HCT116 (cell line): ENCODE results near the gene SLAIN1.

Experiments
- CBX3 ChIP-seq: IDR thresholded peaks from 2 replicates; pipeline ENCODE4 v1.6.1; 2012; ENCODE audit warnings: low read depth
- CEBPB ChIP-seq: IDR thresholded peaks from 2 replicates; pipeline ENCODE4 v1.6.1; 2012; ENCODE audit warnings: low read depth
- EGR1 ChIP-seq: IDR thresholded peaks from 2 replicates; pipeline ENCODE4 v1.6.1; 2012; ENCODE audit warnings: low read depth
- EZH2 ChIP-seq: fragments of 200-600 bp; sonication (generic); IDR thresholded peaks from 2 replicates; pipeline ENCODE4 v1.6.1; 2017; ENCODE audit warnings: antibody characterized with exemption, mixed run types
- EZH2phosphoT487 ChIP-seq: fragments of 200-600 bp; IDR thresholded peaks from 2 replicates; pipeline ENCODE4 v1.6.1; 2018; ENCODE audit warnings: antibody characterized with exemption, borderline replicate concordance
- POLR2A ChIP-seq: IDR thresholded peaks from 2 replicates; pipeline ENCODE4 v1.7.0; 2011; ENCODE audit warnings: borderline replicate concordance; ENCODE audit not compliant: insufficient read depth, insufficient read length; ENCODE audit errors: extremely low read depth
- POLR2AphosphoS5 ChIP-seq: IDR thresholded peaks from 2 replicates; pipeline ENCODE4 v1.6.1; 2011; ENCODE audit warnings: mild to moderate bottlenecking, low read depth, low read length, moderate library complexity
- REST ChIP-seq: IDR thresholded peaks from 2 replicates; pipeline ENCODE4 v1.6.1; 2012; ENCODE audit warnings: low read depth
- SIN3A ChIP-seq: IDR thresholded peaks from 2 replicates; pipeline ENCODE4 v1.6.1; 2012; ENCODE audit warnings: low read depth
- SP1 ChIP-seq: IDR thresholded peaks from 2 replicates; pipeline ENCODE4 v1.6.1; 2012; ENCODE audit warnings: low read depth
- YY1 ChIP-seq: IDR thresholded peaks from 2 replicates; pipeline ENCODE4 v1.6.1; 2011; ENCODE audit warnings: low read length, low read depth, moderate library complexity, mild to moderate bottlenecking; ENCODE audit not compliant: insufficient replicate concordance; ENCODE audit errors: extremely low read depth
- ZFX ChIP-seq: fragments of 450-650 bp; IDR thresholded peaks from 2 replicates; pipeline ENCODE4 v1.6.1; 2017
- ZNF274 ChIP-seq: fragments of 200-500 bp; sonication (Bioruptor generic); IDR thresholded peaks from 2 replicates; pipeline ENCODE4 v1.6.1; 2014; ENCODE audit warnings: mild to moderate bottlenecking, low read depth, low read length, inconsistent platforms
- TF ChIP-seq, protein P1 (sequence below), 3 experiments: fragments of 200-600 bp in 1 of 3; sonication (generic) in 1 of 3; IDR thresholded peaks in 2 of 3; conservative IDR thresholded peaks in 1 of 3; 2 replicates each; pipeline ENCODE4 v1.5.1; 2012 to 2017; ENCODE audit warnings: low read depth in 2 of 3, low read length in 2 of 3, antibody characterized with exemption in 1 of 3, borderline replicate concordance in 1 of 3, control low read depth in 1 of 3, mild to moderate bottlenecking in 1 of 3, mixed read lengths in 1 of 3, mixed run types in 1 of 3, moderate library complexity in 1 of 3; ENCODE audit not compliant: insufficient read depth in 1 of 3

DNA sequence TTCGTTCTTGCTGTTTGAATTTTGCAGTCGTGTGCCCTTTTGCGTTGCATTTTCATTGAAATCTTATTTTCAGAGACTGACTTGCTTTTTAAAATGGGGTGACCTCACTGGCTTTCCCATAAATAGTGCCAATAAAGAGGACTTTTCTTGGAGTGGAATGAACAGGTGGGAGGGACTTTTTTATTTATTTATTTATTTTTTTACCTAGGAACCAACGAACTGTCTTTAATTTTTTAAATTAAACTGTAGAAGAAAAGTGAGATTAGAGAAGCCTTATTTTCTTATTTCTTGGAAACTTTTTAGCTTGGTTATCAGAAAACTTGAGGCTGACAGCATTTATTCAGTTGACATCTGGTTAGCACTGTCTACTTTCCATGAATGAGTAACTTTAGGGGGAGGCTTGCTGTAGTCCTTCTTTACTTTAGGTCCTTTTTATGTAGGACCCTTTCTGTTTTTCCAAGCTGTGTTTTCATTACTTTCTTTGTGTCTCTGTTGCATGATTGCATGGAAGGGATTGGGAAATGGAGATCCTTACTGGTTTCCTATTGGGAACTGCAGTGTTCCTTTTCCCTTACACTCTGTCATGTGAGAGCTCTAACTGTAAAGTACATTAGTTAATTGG lies 1.7 kb downstream of the SLAIN1 start:
- TF ChIP-seq YY1 (no peak), EZH2 (no peak), POLR2A (no peak), EZH2phosphoT487 (no peak), REST (no peak), SP1 (no peak), ZNF274 (no peak), SIN3A (no peak), POLR2AphosphoS5 (no peak), EGR1 (no peak), CEBPB (no peak), ZFX (no peak), CBX3 (no peak)
- TF ChIP-seq, protein P1, sequence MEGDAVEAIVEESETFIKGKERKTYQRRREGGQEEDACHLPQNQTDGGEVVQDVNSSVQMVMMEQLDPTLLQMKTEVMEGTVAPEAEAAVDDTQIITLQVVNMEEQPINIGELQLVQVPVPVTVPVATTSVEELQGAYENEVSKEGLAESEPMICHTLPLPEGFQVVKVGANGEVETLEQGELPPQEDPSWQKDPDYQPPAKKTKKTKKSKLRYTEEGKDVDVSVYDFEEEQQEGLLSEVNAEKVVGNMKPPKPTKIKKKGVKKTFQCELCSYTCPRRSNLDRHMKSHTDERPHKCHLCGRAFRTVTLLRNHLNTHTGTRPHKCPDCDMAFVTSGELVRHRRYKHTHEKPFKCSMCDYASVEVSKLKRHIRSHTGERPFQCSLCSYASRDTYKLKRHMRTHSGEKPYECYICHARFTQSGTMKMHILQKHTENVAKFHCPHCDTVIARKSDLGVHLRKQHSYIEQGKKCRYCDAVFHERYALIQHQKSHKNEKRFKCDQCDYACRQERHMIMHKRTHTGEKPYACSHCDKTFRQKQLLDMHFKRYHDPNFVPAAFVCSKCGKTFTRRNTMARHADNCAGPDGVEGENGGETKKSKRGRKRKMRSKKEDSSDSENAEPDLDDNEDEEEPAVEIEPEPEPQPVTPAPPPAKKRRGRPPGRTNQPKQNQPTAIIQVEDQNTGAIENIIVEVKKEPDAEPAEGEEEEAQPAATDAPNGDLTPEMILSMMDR (IDR thresholded peaks at IDR 0.05 in 2 of 3, conservative IDR thresholded peaks at IDR 0.05 in 1 of 3; ENCODE audit: borderline replicate concordance in 1 of 3, insufficient read depth in 1 of 3, low read depth in 2 of 3, low read length in 2 of 3): no peak
